GM12878 (cell line): Measurements from ENCODE around the gene CARS2. TPM values are rescaled to one million over a fixed set of nuclear protein-coding genes. Genes with fewer than 3 reads are reported as not detected.

Source experiments
- BCL11A ChIP-seq: IDR thresholded peaks from 2 replicates; pipeline ENCODE4 v1.6.1; 2011; ENCODE audit warnings: low read depth, low read length
- BCL3 ChIP-seq: IDR thresholded peaks from 2 replicates; pipeline ENCODE4 v1.6.1; 2011; ENCODE audit warnings: borderline replicate concordance, low read depth, mild to moderate bottlenecking, moderate library complexity, low read length; ENCODE audit not compliant: insufficient read depth, poor library complexity, severe bottlenecking
- BCLAF1 ChIP-seq: fragments of 450-650 bp; IDR thresholded peaks from 2 replicates; pipeline ENCODE4 v1.6.1; 2017; ENCODE audit warnings: antibody characterized with exemption, mild to moderate bottlenecking, moderate library complexity
- CREM ChIP-seq: IDR thresholded peaks from 2 replicates; pipeline ENCODE4 v1.6.1; 2014; ENCODE audit warnings: antibody characterized with exemption, low read depth
- CTCF ChIP-seq, 3 experiments: IDR thresholded peaks in 2 of 3; conservative IDR thresholded peaks in 1 of 3; 2 replicates each; pipeline ENCODE4 v1.5.1; 2011; ENCODE audit warnings: low read depth in 3 of 3, low read length in 3 of 3, mild to moderate bottlenecking in 3 of 3, control low read depth in 2 of 3, moderate library complexity in 2 of 3, inconsistent platforms in 1 of 3, mixed read lengths in 1 of 3; ENCODE audit not compliant: control insufficient read depth in 2 of 3, insufficient read depth in 1 of 3; ENCODE audit errors: extremely low read depth in 1 of 3
- EGR1 ChIP-seq, 2 experiments: IDR thresholded peaks; 1 replicate in 1 of 2; 2 replicates in 1 of 2; pipeline ENCODE4 v1.6.1; 2011 to 2012; ENCODE audit warnings: low read depth in 2 of 2, low read length in 2 of 2, borderline replicate concordance in 1 of 2, mild to moderate bottlenecking in 1 of 2, moderate library complexity in 1 of 2
- ESRRA ChIP-seq: IDR thresholded peaks from 2 replicates; pipeline ENCODE4 v1.6.1; 2012; ENCODE audit warnings: mild to moderate bottlenecking, low read length, improper control_type of control experiment
- HDGF ChIP-seq: fragments of 450-650 bp; IDR thresholded peaks from 2 replicates; pipeline ENCODE4 v1.6.1; 2016; ENCODE audit warnings: antibody characterized with exemption
- HSF1 ChIP-seq: fragments of 150-350 bp; IDR thresholded peaks from 2 replicates; pipeline ENCODE4 v1.6.1; 2014; ENCODE audit warnings: mild to moderate bottlenecking, low read depth, low read length
- NKRF ChIP-seq: fragments of 450-650 bp; conservative IDR thresholded peaks from 2 replicates; pipeline ENCODE4 v1.6.1; 2017; ENCODE audit warnings: mild to moderate bottlenecking, moderate library complexity
- NR2C1 ChIP-seq: fragments of 450-650 bp; IDR thresholded peaks from 2 replicates; pipeline ENCODE4 v1.6.1; 2017; ENCODE audit warnings: antibody characterized with exemption, mild to moderate bottlenecking, moderate library complexity
- NR2F1 ChIP-seq: fragments of 450-650 bp; conservative IDR thresholded peaks from 2 replicates; pipeline ENCODE4 v1.6.1; 2017; ENCODE audit warnings: mild to moderate bottlenecking
- NRF1 ChIP-seq: conservative IDR thresholded peaks from 2 replicates; pipeline ENCODE4 v1.6.1; 2011; ENCODE audit warnings: mild to moderate bottlenecking, low read depth, low read length, improper control_type of control experiment
- SP1 ChIP-seq: IDR thresholded peaks from one replicate; pipeline ENCODE4 v1.6.1; 2011; ENCODE audit warnings: low read depth, low read length
- TARDBP ChIP-seq: IDR thresholded peaks from 2 replicates; pipeline ENCODE4 v1.6.1; 2016; ENCODE audit warnings: borderline replicate concordance
- ZNF24 ChIP-seq: fragments of 450-650 bp; IDR thresholded peaks from 2 replicates; pipeline ENCODE4 v1.6.1; 2017; ENCODE audit warnings: antibody characterized with exemption, mild to moderate bottlenecking
- polyA plus RNA-seq, 11 experiments: library from polyadenylated mRNA; depleted of rRNA in 4 of 11; unstranded in 6 of 11; stranded (reverse) in 5 of 11; fragments of >200 nt; fragmentation: Nextera tagmentation in 4 of 11; fragmentation: Illumina TruSeq in 1 of 11; extraction: Ambion mirVana in 4 of 11; extraction: Trizol in 1 of 11; gene quantifications; 1 replicate in 1 of 11; 2 replicates in 10 of 11; pipeline versions ENCODE4 v1.2.1 to v1.2.3, GENCODE V29; 2011 to 2016; ENCODE audit warnings: inconsistent platforms in 2 of 11, missing spikeins in 2 of 11, low read depth in 1 of 11
- total RNA-seq, 4 experiments: library from RNA; depleted of rRNA in 3 of 4; stranded (reverse); fragments of >200 nt in 3 of 4; fragmentation: Illumina TruSeq in 1 of 4; extraction: Trizol in 1 of 4; gene quantifications; 2 replicates each; pipeline versions ENCODE4 v1.2.1 to v1.2.3, GENCODE V29; 2013 to 2021

CARS2 gene
- total and polyA plus RNA-seq, 10 of the 15 experiments (the other 5 are each of a cell fraction or from before 2014, with no cell fraction given) = 4.2 to 101 (median 61.5) TPM

- TF ChIP-seq BCL3 (no peak), ESRRA (0 out of 2 replicates have a peak, but pooled peaks have one; percentile 25), NRF1 (no peak), CREM (0 out of 2 replicates have a peak, but pooled peaks have one; percentile 35), HSF1 (0 out of 2 replicates have a peak, but pooled peaks have one; percentile 8), NR2F1 (peak; percentile 46), NR2C1 (peak; percentile 26), BCL11A (0 out of 2 replicates have a peak, but pooled peaks have one; percentile 12), SP1 (peak; percentile 68), HDGF (peak; percentile 91), ZNF24 (0 out of 2 replicates have a peak, but pooled peaks have one; percentile 33), CTCF (IDR thresholded peaks at IDR 0.05 in 2 of 3, conservative IDR thresholded peaks at IDR 0.05 in 1 of 3; ENCODE audit: control insufficient read depth in 2 of 3, extremely low read depth in 1 of 3, insufficient read depth in 1 of 3, low read depth in 3 of 3, low read length in 3 of 3) (peak in 2 of 3 experiments; percentile 12 to 18; a peak in 2 of 6 replicates), TARDBP (no peak), NKRF (peak; percentile 80), BCLAF1 (0 out of 2 replicates have a peak, but pooled peaks have one; percentile 18), EGR1 (IDR thresholded peaks at IDR 0.05; ENCODE audit: borderline replicate concordance in 1 of 2, low read depth in 2 of 2, low read length in 2 of 2) (peak; percentile 45 to 98)
Observed at GRCh38 chr13:110705826-110706569, at the start of gene CARS2 (continued).
